Measurements from ENCODE around the gene NDUFB10. TPM values are rescaled to one million over a fixed set of nuclear protein-coding genes. Genes with fewer than 3 reads are reported as not detected.
A peak's percentile ranks its signal among the peaks of the same experiment; 100 is the strongest.

The NDUFB10 gene
- total and polyA plus RNA-seq, 10 of the 15 experiments (the other 5 are each of a cell fraction or from before 2014, with no cell fraction given): 52.2 to 319 (median 130) TPM

DNA sequence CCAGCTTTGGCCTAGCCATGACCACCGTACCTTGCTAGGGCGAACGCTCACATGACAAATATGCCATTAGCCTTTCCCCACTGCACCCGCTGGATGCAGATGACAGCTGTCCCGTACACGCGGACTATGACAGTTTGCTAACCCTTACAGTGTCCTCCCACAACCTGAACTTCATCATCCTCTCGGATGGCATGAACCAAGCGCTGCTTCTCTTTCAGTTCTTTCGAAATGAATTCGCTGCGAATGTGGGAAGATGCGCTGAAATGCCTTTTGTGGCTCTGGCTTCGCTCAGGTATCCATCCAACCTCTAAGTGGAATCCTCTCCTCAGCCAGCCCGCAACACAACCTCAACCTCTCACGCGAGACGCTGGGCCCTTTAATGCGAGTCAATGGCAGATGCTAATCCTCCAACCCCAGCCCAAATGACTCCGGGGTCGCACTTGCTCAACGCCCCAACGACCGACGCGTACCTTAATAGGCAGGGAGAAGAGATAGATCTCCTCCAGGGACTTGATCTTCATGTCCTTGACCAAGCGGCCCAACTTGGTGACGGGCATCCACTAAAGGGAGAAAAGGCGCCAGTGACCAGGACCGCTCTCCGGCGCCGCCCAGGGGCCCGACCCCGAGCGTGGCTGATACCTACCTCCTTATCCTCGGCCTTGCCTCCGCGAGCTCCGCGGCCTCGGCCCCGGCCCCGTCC, 4.6 kb downstream of the NDUFB10 start (continued):
- TF ChIP-seq, protein P1, sequence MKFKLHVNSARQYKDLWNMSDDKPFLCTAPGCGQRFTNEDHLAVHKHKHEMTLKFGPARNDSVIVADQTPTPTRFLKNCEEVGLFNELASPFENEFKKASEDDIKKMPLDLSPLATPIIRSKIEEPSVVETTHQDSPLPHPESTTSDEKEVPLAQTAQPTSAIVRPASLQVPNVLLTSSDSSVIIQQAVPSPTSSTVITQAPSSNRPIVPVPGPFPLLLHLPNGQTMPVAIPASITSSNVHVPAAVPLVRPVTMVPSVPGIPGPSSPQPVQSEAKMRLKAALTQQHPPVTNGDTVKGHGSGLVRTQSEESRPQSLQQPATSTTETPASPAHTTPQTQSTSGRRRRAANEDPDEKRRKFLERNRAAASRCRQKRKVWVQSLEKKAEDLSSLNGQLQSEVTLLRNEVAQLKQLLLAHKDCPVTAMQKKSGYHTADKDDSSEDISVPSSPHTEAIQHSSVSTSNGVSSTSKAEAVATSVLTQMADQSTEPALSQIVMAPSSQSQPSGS (IDR thresholded peaks at IDR 0.05; ENCODE audit: low read length): no peak
- TF ChIP-seq, protein P2, sequence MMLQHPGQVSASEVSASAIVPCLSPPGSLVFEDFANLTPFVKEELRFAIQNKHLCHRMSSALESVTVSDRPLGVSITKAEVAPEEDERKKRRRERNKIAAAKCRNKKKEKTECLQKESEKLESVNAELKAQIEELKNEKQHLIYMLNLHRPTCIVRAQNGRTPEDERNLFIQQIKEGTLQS (IDR thresholded peaks at IDR 0.05; ENCODE audit: borderline replicate concordance, extremely low read depth, low read depth, low read length): no peak
- TF ChIP-seq NRF1 (conservative IDR thresholded peaks at IDR 0.05; ENCODE audit: low read depth, low read length) (no peak), MYC (IDR thresholded peaks at IDR 0.05; ENCODE audit: insufficient read depth, insufficient read length, insufficient replicate concordance, low read length, severe bottlenecking) (no peak), BACH1 (IDR thresholded peaks at IDR 0.05; ENCODE audit: borderline replicate concordance) (no peak; the same call in 1 of the 2 replicates), TCF7 (IDR thresholded peaks at IDR 0.05; ENCODE audit: borderline replicate concordance) (no peak), TARDBP (IDR thresholded peaks at IDR 0.05; ENCODE audit: borderline replicate concordance) (no peak), PAX8 (IDR thresholded peaks at IDR 0.05) (no peak), IKZF1 (conservative IDR thresholded peaks at IDR 0.05) (no peak), NR2F1 (conservative IDR thresholded peaks at IDR 0.05) (peak; percentile 49; the same call in 1 of the 2 replicates), DPF2 (IDR thresholded peaks at IDR 0.05) (no peak), KAT2A (conservative IDR thresholded peaks at IDR 0.05; ENCODE audit: control insufficient read depth, low read depth, low read length) (no peak), SIX5 (IDR thresholded peaks at IDR 0.05; ENCODE audit: low read depth, low read length, severe bottlenecking) (no peak), HDGF (IDR thresholded peaks at IDR 0.05) (no peak), HCFC1 (IDR thresholded peaks at IDR 0.05; ENCODE audit: low read length) (no peak), NBN (IDR thresholded peaks at IDR 0.05) (no peak), MTA3 (IDR thresholded peaks at IDR 0.05; ENCODE audit: borderline replicate concordance, low read length) (no peak; the same call in 1 of the 2 replicates), EP300 (IDR thresholded peaks at IDR 0.05; ENCODE audit: borderline replicate concordance in 1 of 2, control insufficient read depth in 1 of 2, low read depth in 2 of 2, low read length in 2 of 2) (no peak)
- TF ChIP-seq, protein P3, sequence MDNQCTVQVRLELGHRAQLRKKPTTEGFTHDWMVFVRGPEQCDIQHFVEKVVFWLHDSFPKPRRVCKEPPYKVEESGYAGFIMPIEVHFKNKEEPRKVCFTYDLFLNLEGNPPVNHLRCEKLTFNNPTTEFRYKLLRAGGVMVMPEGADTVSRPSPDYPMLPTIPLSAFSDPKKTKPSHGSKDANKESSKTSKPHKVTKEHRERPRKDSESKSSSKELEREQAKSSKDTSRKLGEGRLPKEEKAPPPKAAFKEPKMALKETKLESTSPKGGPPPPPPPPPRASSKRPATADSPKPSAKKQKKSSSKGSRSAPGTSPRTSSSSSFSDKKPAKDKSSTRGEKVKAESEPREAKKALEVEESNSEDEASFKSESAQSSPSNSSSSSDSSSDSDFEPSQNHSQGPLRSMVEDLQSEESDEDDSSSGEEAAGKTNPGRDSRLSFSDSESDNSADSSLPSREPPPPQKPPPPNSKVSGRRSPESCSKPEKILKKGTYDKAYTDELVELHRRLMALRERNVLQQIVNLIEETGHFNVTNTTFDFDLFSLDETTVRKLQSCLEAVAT (IDR thresholded peaks at IDR 0.05): peak; percentile 28; the same call in 1 of the 2 replicates
- TF ChIP-seq, protein P4, sequence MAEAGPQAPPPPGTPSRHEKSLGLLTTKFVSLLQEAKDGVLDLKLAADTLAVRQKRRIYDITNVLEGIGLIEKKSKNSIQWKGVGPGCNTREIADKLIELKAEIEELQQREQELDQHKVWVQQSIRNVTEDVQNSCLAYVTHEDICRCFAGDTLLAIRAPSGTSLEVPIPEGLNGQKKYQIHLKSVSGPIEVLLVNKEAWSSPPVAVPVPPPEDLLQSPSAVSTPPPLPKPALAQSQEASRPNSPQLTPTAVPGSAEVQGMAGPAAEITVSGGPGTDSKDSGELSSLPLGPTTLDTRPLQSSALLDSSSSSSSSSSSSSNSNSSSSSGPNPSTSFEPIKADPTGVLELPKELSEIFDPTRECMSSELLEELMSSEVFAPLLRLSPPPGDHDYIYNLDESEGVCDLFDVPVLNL (IDR thresholded peaks at IDR 0.05; ENCODE audit: low read depth, low read length): no peak
- TF ChIP-seq, protein P5, sequence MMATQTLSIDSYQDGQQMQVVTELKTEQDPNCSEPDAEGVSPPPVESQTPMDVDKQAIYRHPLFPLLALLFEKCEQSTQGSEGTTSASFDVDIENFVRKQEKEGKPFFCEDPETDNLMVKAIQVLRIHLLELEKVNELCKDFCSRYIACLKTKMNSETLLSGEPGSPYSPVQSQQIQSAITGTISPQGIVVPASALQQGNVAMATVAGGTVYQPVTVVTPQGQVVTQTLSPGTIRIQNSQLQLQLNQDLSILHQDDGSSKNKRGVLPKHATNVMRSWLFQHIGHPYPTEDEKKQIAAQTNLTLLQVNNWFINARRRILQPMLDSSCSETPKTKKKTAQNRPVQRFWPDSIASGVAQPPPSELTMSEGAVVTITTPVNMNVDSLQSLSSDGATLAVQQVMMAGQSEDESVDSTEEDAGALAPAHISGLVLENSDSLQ (IDR thresholded peaks at IDR 0.05): no peak

All from GM12878 (cell line).